Ectodermal cell (in vitro differentiated cells): Measurements from ENCODE around the gene PNKP.

ENCODE experiments used
- H3K27ac ChIP-seq: 2 replicates; pipeline ENCODE4 v1.7.0; 2013; ENCODE audit warnings: mild to moderate bottlenecking, low read depth, low read length; ENCODE audit not compliant: insufficient read depth, poor library complexity, severe bottlenecking
- H3K27me3 ChIP-seq: 2 replicates; pipeline ENCODE4 v1.7.0; 2013; ENCODE audit warnings: mild to moderate bottlenecking, low read length; ENCODE audit not compliant: insufficient read depth, control insufficient read depth, poor library complexity, severe bottlenecking
- H3K36me3 ChIP-seq: one replicate; pipeline ENCODE4 v1.7.0; 2013; ENCODE audit warnings: low read length; ENCODE audit not compliant: control insufficient read depth, insufficient read depth
- H3K4me1 ChIP-seq: one replicate; pipeline ENCODE4 v1.7.0; 2013; ENCODE audit warnings: low read length; ENCODE audit not compliant: control insufficient read depth, insufficient read depth
- H3K4me3 ChIP-seq: 2 replicates; pipeline ENCODE4 v1.7.0; 2013; ENCODE audit warnings: low read depth, low read length, control low read depth; ENCODE audit not compliant: insufficient read depth
- H3K9me3 ChIP-seq: 2 replicates; pipeline ENCODE4 v1.7.0; 2013; ENCODE audit warnings: mild to moderate bottlenecking, low read length, moderate library complexity; ENCODE audit not compliant: control insufficient read depth
- WGBS, 2 experiments: methylation state at CpG; one replicate each; pipeline ENCODE4 v1.1.7; 2013; ENCODE audit warnings: missing lambda C conversion rate in 2 of 2; 5-methylcytosine and 5-hydroxymethylcytosine counted together

The PNKP gene

GRCh38 chr19:49869009-49869483 lies 1.7 kb upstream of the PNKP start:
- 7 to 10% methylated on average over 14 to 15 of the region's 15 CpGs for WGBS, 2 experiments
- H3K4me3 ChIP-seq, result peak overlapping the region; percentile 37
- no peaks in the 10 kb centered on the region for H3K9me3 ChIP-seq
- peaks cover 11% of the 10 kb centered on the region for H3K36me3 ChIP-seq
- peaks cover 7% of the 10 kb centered on the region for H3K4me1 ChIP-seq
- peak overlapping the region; percentile 52 for H3K27ac ChIP-seq
- no peaks in the 10 kb centered on the region for H3K27me3 ChIP-seq

GRCh38 chr19:49864890-49865289 lies 2.5 kb downstream of the PNKP start:
- H3K9me3 ChIP-seq, result no peaks in the 10 kb centered on the region
- H3K4me1 ChIP-seq, result peaks cover 7% of the 10 kb centered on the region
- WGBS, 2 experiments, result 94% methylated on average over 13 of the region's 13 CpGs
- H3K27ac ChIP-seq, result no peak overlapping the region
- peak overlapping the region; percentile 17 for H3K4me3 ChIP-seq
- H3K36me3 ChIP-seq, result peaks cover 35% of the 10 kb centered on the region
- H3K27me3 ChIP-seq, result no peaks in the 10 kb centered on the region

GRCh38 chr19:49863935-49864320 lies 3.4 kb downstream of the PNKP start:
- Histone ChIP-seq H3K4me1 (peaks cover 7% of the 10 kb centered on the region), H3K27me3 (no peaks in the 10 kb centered on the region), H3K9me3 (no peaks in the 10 kb centered on the region), H3K4me3 (no peak overlapping the region), H3K36me3 (peaks cover 43% of the 10 kb centered on the region), H3K27ac (no peak overlapping the region)
- WGBS, 2 experiments, result 96% methylated on average over 17 of the region's 17 CpGs

- H3K4me3 ChIP-seq, result no peak overlapping the region
- no peaks in the 10 kb centered on the region for H3K9me3 ChIP-seq
- H3K27ac ChIP-seq, result no peak overlapping the region
- peaks cover 47% of the 10 kb centered on the region for H3K36me3 ChIP-seq
- H3K27me3 ChIP-seq, result no peaks in the 10 kb centered on the region
- 93 to 94% methylated on average over 24 of the region's 24 CpGs for WGBS, 2 experiments
- H3K4me1 ChIP-seq, result peaks cover 7% of the 10 kb centered on the region
These were observed 4.0 kb downstream of the PNKP start for GRCh38 chr19:49863254-49863934.

- H3K9me3 ChIP-seq, result no peaks in the 10 kb centered on the region
- no peak overlapping the region for H3K27ac ChIP-seq
- H3K4me1 ChIP-seq, result peaks cover 7% of the 10 kb centered on the region
- 80 to 83% methylated on average over 49 of the region's 49 CpGs for WGBS, 2 experiments
- no peak overlapping the region for H3K4me3 ChIP-seq
- H3K27me3 ChIP-seq, result no peaks in the 10 kb centered on the region
- H3K36me3 ChIP-seq, result peaks cover 54% of the 10 kb centered on the region
These were observed 4.8 kb downstream of the PNKP start for GRCh38 chr19:49862391-49863253.

GRCh38 chr19:49861541-49862378 lies 5.6 kb downstream of the PNKP start:
- WGBS, 2 experiments, result 93 to 94% methylated on average over 59 to 60 of the region's 60 CpGs
- Histone ChIP-seq H3K27me3 (no peaks in the 10 kb centered on the region), H3K4me3 (no peak overlapping the region), H3K9me3 (no peaks in the 10 kb centered on the region), H3K27ac (no peak overlapping the region), H3K36me3 (peaks cover 62% of the 10 kb centered on the region), H3K4me1 (peaks cover 7% of the 10 kb centered on the region)

- 73 to 76% methylated on average over 13 of the region's 13 CpGs for WGBS, 2 experiments
- H3K9me3 ChIP-seq, result no peaks in the 10 kb centered on the region
- no peak overlapping the region for H3K4me3 ChIP-seq
- H3K36me3 ChIP-seq, result peaks cover 69% of the 10 kb centered on the region
- H3K4me1 ChIP-seq, result peaks cover 5% of the 10 kb centered on the region
- no peak overlapping the region for H3K27ac ChIP-seq
- H3K27me3 ChIP-seq, result no peaks in the 10 kb centered on the region
These were observed 6.3 kb downstream of the PNKP start for GRCh38 chr19:49861107-49861506.

GRCh38 chr19:49860336-49861102 lies 6.9 kb downstream of the PNKP start:
- Histone ChIP-seq H3K4me1 (no peaks in the 10 kb centered on the region), H3K9me3 (no peaks in the 10 kb centered on the region), H3K27me3 (no peaks in the 10 kb centered on the region), H3K4me3 (no peak overlapping the region), H3K27ac (no peak overlapping the region), H3K36me3 (peaks cover 74% of the 10 kb centered on the region)
- WGBS, 2 experiments, result 91 to 92% methylated on average over 17 of the region's 17 CpGs

GRCh38 chr19:49859682-49860335 lies 7.6 kb downstream of the PNKP start:
- no peak overlapping the region for H3K4me3 ChIP-seq
- no peaks in the 10 kb centered on the region for H3K4me1 ChIP-seq
- H3K27me3 ChIP-seq, result no peaks in the 10 kb centered on the region
- peaks cover 78% of the 10 kb centered on the region for H3K36me3 ChIP-seq
- no peaks in the 10 kb centered on the region for H3K9me3 ChIP-seq
- H3K27ac ChIP-seq, result no peak overlapping the region
- 95 to 96% methylated on average over 22 of the region's 22 CpGs for WGBS, 2 experiments
